Prostate gland (tissue), 2 donors: Measurements from ENCODE around the gene COLGALT1. TPM values are rescaled to one million over a fixed set of nuclear protein-coding genes. Genes with fewer than 3 reads are reported as not detected.

Experiments used
- DNase-seq: peaks from one replicate; pipeline ENCODE4 v3.0.0-alpha.2; 2019; ENCODE audit warnings: low spot score
- H3K27ac ChIP-seq, 2 donors: fragments of 200-600 bp; sonication (generic); 2 replicates each; pipeline ENCODE4 v1.5.1; 2017 to 2019
- H3K27me3 ChIP-seq: fragments of 200-600 bp; sonication (generic); replicated peaks from 2 replicates; pipeline ENCODE4 v1.5.1; 2019; ENCODE audit not compliant: insufficient read depth
- H3K36me3 ChIP-seq, 2 donors: fragments of 200-600 bp; sonication (generic); 1 replicate in 1 of 2; 2 replicates in 1 of 2; pipeline versions ENCODE4 v1.5.1 to v1.8.1; 2017 to 2019
- H3K4me1 ChIP-seq: fragments of 200-600 bp; sonication (generic); replicated peaks from 2 replicates; pipeline ENCODE4 v1.5.1; 2019
- H3K4me3 ChIP-seq, 2 donors: fragments of 200-600 bp; sonication (generic); 2 replicates each; pipeline ENCODE4 v1.5.1; 2017 to 2019
- H3K9me3 ChIP-seq: fragments of 200-600 bp; sonication (generic); 2 replicates; pipeline ENCODE4 v1.5.1; 2017
- WGBS: methylation state at CpG from one replicate; pipeline ENCODE4 v1.1.5; 2018; 5-methylcytosine and 5-hydroxymethylcytosine counted together
- intact Hi-C: fragments of 100-400 bp; cut with DNase I; formaldehyde crosslinking; loops from one replicate; pipeline ENCODE4 v1.14.2; 2022
- total RNA-seq, 2 donors: library from RNA; depleted of rRNA; stranded (reverse); fragments of >200 nt; gene quantifications; one replicate each; pipeline ENCODE4 v1.1.0, GENCODE V29; 2016
- TF ChIP-seq, protein P1 (sequence below), 4 experiments: fragments of 200-600 bp in 2 of 4; fragments of 450-650 bp in 2 of 4; sonication (generic) in 2 of 4; IDR thresholded peaks; 1 replicate in 3 of 4; 2 replicates in 1 of 4; pipeline ENCODE4 v1.5.1; 2016 to 2019; ENCODE audit warnings: antibody characterized with exemption in 4 of 4, mild to moderate bottlenecking in 2 of 4, moderate library complexity in 2 of 4

Gene COLGALT1
- total RNA-seq, 2 donors from 2014 or later = 29.3 to 85.1 TPM

DNA sequence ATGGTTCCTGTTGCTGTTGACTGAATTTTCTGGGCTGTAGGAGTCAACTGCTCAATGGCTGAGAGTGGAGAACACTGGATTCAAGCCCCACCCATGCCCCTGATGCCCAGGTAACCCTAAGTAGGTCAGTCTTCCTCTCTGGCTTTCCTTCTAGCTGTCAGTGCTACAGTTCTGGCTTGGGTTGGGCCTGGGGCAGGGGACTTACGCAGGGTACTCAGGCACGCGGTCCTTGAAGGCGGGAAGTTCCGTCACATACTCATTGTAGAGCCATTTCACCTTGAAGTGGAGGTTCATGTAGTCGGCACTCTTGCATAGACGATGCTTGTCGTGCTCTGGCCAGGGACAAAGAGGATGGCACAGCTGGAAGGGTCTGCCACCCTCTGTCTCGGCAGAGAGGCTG is 77.1 kb downstream of the COLGALT1 start:
- TF ChIP-seq, protein P1, sequence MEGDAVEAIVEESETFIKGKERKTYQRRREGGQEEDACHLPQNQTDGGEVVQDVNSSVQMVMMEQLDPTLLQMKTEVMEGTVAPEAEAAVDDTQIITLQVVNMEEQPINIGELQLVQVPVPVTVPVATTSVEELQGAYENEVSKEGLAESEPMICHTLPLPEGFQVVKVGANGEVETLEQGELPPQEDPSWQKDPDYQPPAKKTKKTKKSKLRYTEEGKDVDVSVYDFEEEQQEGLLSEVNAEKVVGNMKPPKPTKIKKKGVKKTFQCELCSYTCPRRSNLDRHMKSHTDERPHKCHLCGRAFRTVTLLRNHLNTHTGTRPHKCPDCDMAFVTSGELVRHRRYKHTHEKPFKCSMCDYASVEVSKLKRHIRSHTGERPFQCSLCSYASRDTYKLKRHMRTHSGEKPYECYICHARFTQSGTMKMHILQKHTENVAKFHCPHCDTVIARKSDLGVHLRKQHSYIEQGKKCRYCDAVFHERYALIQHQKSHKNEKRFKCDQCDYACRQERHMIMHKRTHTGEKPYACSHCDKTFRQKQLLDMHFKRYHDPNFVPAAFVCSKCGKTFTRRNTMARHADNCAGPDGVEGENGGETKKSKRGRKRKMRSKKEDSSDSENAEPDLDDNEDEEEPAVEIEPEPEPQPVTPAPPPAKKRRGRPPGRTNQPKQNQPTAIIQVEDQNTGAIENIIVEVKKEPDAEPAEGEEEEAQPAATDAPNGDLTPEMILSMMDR (IDR thresholded peaks at IDR 0.05) = no peak
- no peaks in the 10 kb centered on the region for H3K36me3 ChIP-seq
- no peak overlapping the region for H3K27ac ChIP-seq
- no peak overlapping the region for H3K4me3 ChIP-seq
- no peaks in the 10 kb centered on the region for H3K27me3 ChIP-seq
- intact Hi-C loops = no loop called here
- WGBS = 91% methylated on average over 9 of the region's 9 CpGs
- no peaks in the 10 kb centered on the region for H3K9me3 ChIP-seq
- no peaks in the 10 kb centered on the region for H3K4me1 ChIP-seq
- no peak for DNase-seq

Other genes with a start within 250 kb of the COLGALT1 start
- gene MRPL34, start 249.8 kb upstream of the COLGALT1 start, total RNA-seq = 100 to 1,000 TPM; 157 to 169 TPM
- gene DDA1, start 246.1 kb upstream of the COLGALT1 start, total RNA-seq = 10 to 100 TPM in 1 of 2 donors, 1 to 10 TPM in 1; 9.6 to 18.6 TPM
- gene ANO8, start 220.8 kb upstream of the COLGALT1 start, total RNA-seq = 10 to 100 TPM in 1 of 2 donors, 1 to 10 TPM in 1; 9.8 to 10.1 TPM
- 10 to 100 TPM; 42.4 to 67.0 TPM for gene GTPBP3, start 218.1 kb upstream of the COLGALT1 start, total RNA-seq
- 10 to 100 TPM; 33.5 to 35.4 TPM for gene PLVAP, start 178.3 kb upstream of the COLGALT1 start, total RNA-seq
- not detected for gene CCDC194, start 161.5 kb upstream of the COLGALT1 start, total RNA-seq
- 10 to 100 TPM; 32.7 to 75.3 TPM for gene BST2, start 150.0 kb upstream of the COLGALT1 start, total RNA-seq
- gene MVB12A, start 135.6 kb upstream of the COLGALT1 start, total RNA-seq = 10 to 100 TPM; 71.2 to 75.7 TPM
- gene TMEM221, start 107.0 kb upstream of the COLGALT1 start, total RNA-seq = 1 to 10 TPM; 1.4 to 1.7 TPM
- gene NXNL1, start 94.7 kb upstream of the COLGALT1 start, total RNA-seq = not detected
- gene SLC27A1, start 85.1 kb upstream of the COLGALT1 start, total RNA-seq = 10 to 100 TPM; 73.3 to 78.7 TPM
- gene PGLS, start 44.0 kb upstream of the COLGALT1 start, total RNA-seq = 100 to 1,000 TPM; 120 to 129 TPM
- gene UNC13A, start 132.7 kb downstream of the COLGALT1 start, total RNA-seq = 1 to 10 TPM in 1 of 2 donors, under 1 TPM in 1; 0.14 to 2.4 TPM
- 10 to 100 TPM; 34.9 to 61.1 TPM for gene MAP1S, start 163.8 kb downstream of the COLGALT1 start, total RNA-seq
- gene FCHO1, start 195.8 kb downstream of the COLGALT1 start, total RNA-seq = 10 to 100 TPM in 1 of 2 donors, 1 to 10 TPM in 1; 1.3 to 10.7 TPM
- gene B3GNT3, start 239.5 kb downstream of the COLGALT1 start, total RNA-seq = 10 to 100 TPM in 1 of 2 donors, 1 to 10 TPM in 1; 5.2 to 11.9 TPM